Renal pelvis (tissue), 4 donors: ENCODE data around the gene PRKAR2B. TPM values are rescaled to one million over a fixed set of nuclear protein-coding genes. Genes with fewer than 3 reads are reported as not detected.
"Not testable (repeated sequence)": the region's sequence is repeated elsewhere in the genome, so short reads cannot be mapped to it uniquely, and the experiment has no call there.

Source experiments
- DNase-seq: peaks from one replicate; pipeline ENCODE4 v3.0.0-alpha.2; 2013
- polyA plus RNA-seq, 3 donors: library from polyadenylated mRNA; unstranded; fragments of 120-200 nt; gene quantifications; one replicate each; pipeline ENCODE4 v1.2.1, GENCODE V29; 2013; ENCODE audit not compliant: insufficient read length in 3 of 3

The PRKAR2B gene
- polyA plus RNA-seq, 3 donors, result 33.3 to 38.0 (median 37.4) TPM

GRCh38 chr7:107045195-107045960, 873 bp downstream of the PRKAR2B start:
- DNase-seq, result no peak

- no peak for DNase-seq
Observed at GRCh38 chr7:107045980-107046379, 1.5 kb downstream of the PRKAR2B start.

DNA sequence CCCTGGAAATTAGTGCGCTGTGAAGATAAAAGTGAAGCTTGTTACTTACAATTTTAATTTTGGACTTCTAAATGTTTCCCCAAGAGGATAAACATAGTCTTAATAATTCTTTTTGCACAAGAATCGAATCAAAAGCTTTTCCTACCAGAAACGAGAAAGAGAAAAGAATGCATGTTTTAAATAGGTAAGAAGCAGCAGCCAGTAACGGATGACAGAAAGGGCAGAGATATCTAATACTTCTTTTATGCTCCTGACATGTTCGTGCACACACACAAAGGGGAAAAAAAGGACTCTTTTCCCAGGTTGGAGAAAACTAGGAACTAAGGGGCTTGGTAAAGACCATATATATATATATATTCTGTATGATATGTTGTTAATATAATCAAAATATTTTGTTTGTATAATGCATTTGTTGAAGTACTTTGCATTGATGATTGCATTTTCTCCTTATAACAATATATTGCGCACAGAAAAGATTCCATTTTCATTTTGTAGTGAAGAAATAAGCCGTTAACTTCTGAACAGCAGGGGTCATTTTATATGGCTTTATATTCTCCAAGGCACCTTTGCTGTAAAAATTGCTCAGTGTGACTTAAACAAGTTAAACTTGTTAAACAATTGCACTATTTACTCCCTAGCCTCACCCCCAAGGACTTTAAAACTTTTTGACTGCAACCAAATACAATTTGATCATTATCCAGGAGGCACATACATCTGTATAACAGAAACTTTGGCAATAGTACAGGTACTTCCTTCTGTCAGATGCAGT, 2.2 kb downstream of the PRKAR2B start:
- no peak for DNase-seq

GRCh38 chr7:107047902-107048782, 3.6 kb downstream of the PRKAR2B start:
- DNase-seq, result no peak

- no peak for DNase-seq
Observed at GRCh38 chr7:107048783-107049418, 4.4 kb downstream of the PRKAR2B start.

DNA sequence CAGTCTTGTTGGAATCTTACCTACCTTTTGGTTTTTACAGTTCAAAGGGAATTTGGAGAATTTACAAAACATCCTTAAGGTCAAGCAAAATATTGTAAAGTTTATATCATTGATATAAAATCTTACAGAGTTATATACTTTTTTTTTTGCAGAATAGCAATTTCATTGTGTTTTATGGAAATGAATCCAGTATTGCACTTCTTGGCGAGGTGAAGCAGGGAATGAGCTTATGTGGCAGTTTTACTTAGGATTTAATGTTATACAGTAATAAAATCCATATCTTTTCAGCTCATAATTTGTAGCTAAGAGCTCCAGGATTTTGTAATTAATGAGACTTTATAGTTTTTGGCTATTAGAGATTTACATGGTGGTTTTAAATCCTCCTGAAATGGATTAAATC, 5.0 kb downstream of the PRKAR2B start:
- no peak for DNase-seq

DNA sequence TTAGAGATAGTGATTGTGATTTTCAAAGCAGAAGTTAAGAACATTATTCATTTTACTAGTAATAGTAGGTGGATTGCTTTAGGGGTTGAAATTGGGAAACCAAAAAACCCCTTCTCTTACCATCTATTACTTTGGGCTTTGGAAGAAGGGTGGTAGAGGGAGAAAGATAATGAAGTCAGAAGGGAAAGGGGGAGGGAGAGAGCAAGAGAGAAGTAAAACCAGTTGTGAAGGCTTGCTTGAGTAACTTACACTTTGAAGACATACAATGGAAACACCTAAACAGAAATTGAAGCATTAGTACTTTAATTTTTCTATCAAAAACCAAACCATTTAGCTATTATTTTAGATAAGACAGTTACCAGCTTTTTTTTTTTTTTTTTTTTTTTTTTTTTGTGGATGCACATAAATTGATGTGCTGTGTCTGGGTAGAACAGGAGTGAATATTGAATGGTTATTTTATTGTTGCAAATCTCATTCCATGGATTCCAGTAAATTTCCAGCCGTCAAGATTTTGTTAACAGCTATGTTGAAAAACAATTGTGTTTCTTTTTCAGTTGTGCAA, 5.5 kb downstream of the PRKAR2B start:
- DNase-seq, result no peak

DNA sequence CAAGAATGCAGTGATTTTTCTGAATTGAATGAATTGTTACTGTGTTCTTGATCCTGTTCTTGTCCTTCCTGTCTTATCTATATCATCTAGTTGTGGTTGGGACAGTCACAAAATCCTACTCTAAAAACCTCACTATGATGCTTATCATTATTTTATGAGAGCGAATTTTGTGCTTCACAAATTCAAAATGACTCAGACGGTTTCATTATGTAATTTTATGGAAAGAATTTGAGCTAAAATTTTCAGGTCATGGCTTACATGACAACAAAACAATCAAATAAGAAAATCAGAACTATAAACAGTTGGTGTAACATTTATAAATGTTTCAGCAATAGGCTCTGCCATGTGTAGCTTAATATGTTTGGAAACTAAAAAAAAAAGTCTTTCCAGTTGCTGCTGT, 6.9 kb downstream of the PRKAR2B start:
- no peak for DNase-seq

GRCh38 chr7:107054965-107055364, 10.5 kb downstream of the PRKAR2B start:
- DNase-seq, result not testable (repeated sequence)

DNA sequence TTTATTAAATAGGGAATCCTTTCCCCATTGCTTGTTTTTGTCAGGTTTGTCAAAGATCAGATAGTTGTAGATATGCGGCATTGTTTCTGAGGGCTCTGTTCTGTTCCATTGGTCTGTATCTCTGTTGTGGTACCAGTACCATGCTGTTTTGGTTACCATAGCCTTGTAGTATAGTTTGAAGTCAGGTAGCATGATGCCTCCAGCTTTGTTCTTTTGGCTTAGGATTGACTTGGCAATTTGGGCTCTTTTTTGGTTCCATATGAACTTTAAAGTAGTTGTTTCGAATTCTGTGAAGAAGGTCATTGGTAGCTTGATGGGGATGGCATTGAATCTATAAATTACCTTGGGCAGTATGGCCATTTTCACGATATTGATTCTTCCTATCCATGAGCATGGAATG, 11.6 kb downstream of the PRKAR2B start:
- not testable (repeated sequence) for DNase-seq

DNA sequence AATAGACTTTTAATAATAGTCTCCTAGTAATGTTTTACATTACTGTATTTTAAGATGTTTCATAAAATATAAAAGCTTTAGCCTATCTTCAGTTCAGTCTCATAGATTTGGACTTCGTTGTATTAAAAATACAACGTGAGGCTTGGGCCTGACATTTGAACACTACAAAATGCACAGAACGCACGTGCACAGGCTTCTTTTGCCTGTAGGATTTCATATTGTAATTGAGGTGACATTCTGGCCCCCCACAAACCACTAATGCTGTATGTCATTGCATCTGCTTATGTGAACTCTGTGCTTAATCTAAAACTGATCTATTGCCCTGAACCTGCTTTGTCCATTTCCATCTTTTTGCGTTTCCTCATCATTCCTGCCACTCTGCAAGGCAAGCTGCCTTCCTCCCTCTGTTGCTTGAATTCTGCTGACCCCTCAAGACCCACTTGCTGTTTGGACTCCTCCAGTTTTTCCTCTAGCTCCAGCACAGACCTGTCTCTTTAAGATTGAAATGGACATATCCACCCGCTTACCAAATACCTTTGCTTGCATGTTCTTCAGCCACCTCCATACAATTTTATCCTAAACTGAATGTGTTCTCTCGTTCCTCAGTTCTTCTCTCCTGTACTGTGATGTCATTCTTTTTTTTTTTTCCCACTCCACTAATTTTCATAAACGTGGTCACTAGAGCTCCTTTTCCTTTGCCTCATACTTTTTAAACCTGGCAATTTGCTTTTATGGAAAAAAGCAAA, 12.4 kb downstream of the PRKAR2B start:
- DNase-seq, result no peak

DNA sequence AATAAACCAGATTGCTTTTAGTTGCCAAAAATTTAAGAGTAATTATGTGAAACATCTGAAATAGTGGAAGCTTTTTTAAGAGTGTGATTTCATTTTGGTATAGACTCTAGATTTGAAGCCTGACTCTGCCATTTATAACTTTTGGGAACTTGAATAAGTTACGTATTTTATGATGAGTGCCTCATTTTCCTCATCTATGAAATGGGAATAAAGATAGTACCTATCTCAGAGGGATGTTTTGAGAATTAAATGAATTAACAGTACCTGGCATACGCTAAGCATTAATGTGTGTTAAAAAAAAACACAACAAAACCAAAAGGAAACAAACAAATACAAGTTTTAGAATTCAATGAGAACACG, 12.9 kb downstream of the PRKAR2B start:
- no peak for DNase-seq

DNA sequence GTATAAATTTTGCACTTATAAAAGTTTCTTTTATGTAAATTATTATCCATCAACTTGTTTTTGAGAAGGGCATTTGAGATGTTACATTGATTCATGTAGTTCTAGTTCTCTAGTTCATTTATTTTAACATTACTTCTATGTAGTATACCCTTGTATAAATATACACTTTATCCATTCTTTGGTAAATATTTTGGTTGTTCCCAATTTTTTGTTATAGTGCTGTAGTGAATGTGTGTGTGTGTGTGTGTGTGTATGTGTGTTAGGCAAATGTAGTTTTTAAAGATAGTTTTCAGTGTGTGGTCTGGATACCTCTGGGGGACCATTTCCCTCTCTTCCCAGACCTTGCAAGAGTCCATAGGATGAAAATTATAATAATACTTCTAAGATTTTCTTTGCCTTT, 15.0 kb downstream of the PRKAR2B start:
- no peak for DNase-seq

- peak; percentile 37 for DNase-seq
Observed at GRCh38 chr7:107063245-107064120, 19.0 kb downstream of the PRKAR2B start.

GRCh38 chr7:107064255-107064654, 19.8 kb downstream of the PRKAR2B start:
- DNase-seq, result no peak

DNA sequence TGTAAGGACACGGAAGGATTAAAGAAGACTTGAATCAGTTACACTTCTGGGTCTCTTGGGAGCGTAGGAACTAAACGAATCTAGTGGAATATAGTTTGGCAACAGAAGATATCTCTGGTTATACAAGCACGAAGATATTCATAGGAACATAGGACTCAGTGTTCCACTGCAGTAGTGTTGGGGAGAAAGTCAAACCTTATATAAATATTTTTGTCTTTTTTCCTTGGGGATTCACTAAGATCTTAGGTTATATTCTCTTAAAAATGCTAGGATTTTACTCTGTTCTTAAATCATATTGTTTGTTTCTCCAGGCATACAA, 21.4 kb downstream of the PRKAR2B start:
- DNase-seq, result no peak

DNA sequence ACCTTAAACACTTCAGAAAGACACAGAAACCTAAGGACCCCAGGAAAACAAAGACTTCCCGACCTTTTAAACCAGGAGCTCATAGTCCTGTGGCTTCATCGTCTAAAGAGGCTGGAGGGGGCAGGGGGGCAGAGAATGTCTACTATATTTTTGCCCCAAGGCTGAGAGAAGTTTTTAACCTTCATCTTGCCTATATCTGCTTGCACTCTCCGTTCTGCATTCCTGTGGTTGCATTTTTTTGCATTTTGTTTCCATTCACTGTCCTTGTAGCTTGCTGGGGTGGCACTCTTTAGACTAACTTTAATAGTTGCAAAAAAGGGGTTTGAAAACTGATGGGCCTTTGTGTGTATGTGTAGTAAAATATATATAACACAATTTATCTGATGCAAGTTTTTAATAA, 23.7 kb downstream of the PRKAR2B start:
- no peak for DNase-seq

- DNase-seq, result no peak
Observed at GRCh38 chr7:107069457-107069856, 25.0 kb downstream of the PRKAR2B start.

DNA sequence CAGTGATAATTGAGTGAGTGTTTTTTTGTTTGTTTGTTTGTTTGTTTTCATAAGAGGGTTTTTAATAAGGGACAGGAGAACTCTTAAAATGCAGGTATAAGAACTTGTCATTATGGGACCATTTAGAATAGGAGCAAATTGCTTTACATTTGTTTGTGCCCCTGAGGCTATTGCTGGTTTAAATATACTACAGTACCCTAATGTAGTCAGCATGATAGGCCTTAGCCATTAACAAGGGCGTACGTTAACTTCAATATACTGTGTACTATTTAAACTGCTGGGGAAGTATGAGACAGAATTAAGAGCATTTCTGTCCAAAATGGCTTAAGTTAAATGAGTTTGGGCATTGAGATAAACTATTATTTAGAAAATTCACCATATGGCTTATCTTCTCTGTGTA, 26.2 kb downstream of the PRKAR2B start:
- no peak for DNase-seq

GRCh38 chr7:107071129-107071528, 26.6 kb downstream of the PRKAR2B start:
- no peak for DNase-seq
